Stomach (tissue), 4 donors: ENCODE data around the gene PDP2.

Experiments
- EP300 ChIP-seq: sonication (generic); formaldehyde crosslinking; IDR thresholded peaks from one replicate; pipeline ENCODE4 v1.6.1; 2017; ENCODE audit warnings: antibody characterized with exemption
- TF ChIP-seq, protein P1 (sequence below), 7 experiments: fragments of 450-650 bp in 4 of 7; fragments of 200-600 bp in 3 of 7; sonication (generic) in 3 of 7; IDR thresholded peaks; one replicate each; pipeline ENCODE4 v1.5.1; 2016 to 2019; ENCODE audit warnings: antibody characterized with exemption in 7 of 7, control low read depth in 2 of 7, mild to moderate bottlenecking in 1 of 7

DNA sequence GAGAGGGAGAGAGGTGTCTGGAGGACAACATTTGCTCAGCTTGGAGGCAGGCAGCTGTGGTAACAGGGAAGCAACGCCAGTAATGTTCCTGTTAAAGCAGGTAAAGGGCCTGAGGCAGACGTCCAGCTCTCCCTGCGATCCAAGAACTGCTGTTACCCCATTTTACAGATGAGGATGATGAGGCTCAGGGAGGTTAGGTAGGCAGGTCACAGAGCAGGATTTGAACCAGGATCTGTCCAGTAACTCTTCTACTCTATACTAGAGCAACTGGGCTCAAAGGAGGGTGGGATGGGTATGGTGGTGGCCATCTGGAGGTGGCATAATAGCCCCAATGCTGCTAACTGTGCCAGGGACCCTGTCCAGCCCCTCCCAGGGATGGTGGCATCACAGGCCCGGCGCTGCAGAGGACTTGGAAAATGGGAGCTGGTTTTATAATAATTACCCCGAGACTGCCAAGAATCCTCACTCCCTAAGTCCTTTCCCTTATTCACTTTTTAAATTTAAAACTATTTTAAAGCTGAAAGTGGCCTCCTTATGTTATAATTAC, 24.1 kb upstream of the PDP2 start:
- TF ChIP-seq, protein P1, sequence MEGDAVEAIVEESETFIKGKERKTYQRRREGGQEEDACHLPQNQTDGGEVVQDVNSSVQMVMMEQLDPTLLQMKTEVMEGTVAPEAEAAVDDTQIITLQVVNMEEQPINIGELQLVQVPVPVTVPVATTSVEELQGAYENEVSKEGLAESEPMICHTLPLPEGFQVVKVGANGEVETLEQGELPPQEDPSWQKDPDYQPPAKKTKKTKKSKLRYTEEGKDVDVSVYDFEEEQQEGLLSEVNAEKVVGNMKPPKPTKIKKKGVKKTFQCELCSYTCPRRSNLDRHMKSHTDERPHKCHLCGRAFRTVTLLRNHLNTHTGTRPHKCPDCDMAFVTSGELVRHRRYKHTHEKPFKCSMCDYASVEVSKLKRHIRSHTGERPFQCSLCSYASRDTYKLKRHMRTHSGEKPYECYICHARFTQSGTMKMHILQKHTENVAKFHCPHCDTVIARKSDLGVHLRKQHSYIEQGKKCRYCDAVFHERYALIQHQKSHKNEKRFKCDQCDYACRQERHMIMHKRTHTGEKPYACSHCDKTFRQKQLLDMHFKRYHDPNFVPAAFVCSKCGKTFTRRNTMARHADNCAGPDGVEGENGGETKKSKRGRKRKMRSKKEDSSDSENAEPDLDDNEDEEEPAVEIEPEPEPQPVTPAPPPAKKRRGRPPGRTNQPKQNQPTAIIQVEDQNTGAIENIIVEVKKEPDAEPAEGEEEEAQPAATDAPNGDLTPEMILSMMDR (IDR thresholded peaks at IDR 0.05): no peak
- TF ChIP-seq EP300: no peak
